GOT3 (cell line): Measurements from ENCODE around the gene ZNF217.
"Not testable (repeated sequence)": the region's sequence is repeated elsewhere in the genome, so short reads cannot be mapped to it uniquely, and the experiment has no call there.

ENCODE experiments used
- DNase-seq: peaks from one replicate; lab custom pipeline; 2025; ENCODE audit warnings: mixed read lengths; lab: John Stamatoyannopoulos, UW

Gene ZNF217

DNA sequence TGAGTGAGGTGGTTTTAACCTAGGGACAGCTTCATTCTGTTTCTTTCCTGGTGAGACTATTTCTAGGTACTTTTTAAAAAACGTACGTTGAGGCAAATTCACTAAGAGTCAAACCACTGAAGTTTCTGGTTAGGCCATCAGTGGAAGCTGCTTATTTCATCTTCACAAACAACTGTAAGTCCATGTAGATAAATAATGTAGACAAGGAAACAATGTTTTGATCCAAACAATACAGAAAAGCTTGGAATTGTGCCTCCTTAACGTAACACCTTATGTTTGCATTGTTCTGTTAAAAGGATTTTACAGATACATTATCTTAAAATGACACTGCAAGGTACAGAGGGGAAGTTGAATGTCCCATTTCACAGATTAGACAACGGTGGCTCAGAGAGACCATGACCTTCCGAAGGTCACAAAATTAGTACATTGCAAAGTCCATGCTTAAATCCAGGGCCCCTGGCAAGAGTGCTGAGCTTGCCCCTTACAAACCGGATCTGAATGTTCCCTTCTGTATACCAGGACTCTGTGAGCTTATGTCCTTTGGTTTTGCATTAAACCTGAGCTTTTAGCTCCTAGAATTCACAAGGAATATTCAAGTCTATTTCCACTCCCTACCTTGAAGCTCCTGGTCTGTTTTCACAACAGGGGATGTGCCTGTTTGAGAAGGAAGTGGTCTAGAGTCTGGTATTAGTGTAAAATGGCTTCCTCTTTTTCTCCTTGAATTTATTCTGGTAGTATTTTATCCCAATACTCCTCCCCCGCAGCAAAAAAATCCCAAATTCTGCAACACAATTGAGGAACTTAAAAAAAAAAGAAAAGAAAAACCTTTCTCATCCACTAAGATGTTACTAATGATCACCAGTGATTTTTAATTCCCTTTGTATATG is 28.9 kb upstream of the ZNF217 start:
- no peak for DNase-seq

DNA sequence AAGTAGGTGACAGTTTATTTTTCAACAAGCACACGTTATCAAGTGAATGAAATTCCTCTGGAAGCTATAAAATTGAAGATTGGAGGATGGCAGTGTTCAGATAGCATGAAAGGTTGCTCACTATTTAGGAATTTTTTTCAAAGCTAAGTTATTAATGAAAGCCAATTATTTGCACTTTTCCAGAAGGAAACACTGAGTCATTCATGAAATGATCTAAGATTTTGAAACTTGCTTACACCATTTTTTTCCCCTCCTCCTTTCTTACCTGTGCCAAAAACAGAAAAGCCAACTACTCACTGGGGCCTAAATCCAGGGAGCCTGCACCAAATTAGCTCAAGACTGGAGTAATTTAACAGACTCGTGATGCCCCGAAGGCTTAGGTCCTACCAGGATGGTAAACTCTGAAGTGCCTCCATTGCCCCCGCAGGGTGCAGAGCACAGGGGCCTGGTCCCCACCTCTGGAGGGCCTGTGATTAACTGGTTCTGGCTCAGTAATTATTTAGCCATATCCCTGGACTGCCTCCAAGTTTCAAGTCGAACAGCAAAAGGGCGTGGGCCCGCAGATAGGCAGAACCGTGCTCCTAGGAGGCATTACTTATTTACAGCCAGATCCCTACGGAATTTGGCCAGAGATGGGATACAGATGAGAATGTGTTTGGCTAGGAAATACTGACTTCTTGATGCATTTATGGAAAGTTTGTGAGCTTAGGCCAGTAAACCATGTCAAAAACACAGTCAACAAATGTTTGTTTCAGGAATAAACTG is 28.0 kb upstream of the ZNF217 start:
- DNase-seq, result no peak

DNA sequence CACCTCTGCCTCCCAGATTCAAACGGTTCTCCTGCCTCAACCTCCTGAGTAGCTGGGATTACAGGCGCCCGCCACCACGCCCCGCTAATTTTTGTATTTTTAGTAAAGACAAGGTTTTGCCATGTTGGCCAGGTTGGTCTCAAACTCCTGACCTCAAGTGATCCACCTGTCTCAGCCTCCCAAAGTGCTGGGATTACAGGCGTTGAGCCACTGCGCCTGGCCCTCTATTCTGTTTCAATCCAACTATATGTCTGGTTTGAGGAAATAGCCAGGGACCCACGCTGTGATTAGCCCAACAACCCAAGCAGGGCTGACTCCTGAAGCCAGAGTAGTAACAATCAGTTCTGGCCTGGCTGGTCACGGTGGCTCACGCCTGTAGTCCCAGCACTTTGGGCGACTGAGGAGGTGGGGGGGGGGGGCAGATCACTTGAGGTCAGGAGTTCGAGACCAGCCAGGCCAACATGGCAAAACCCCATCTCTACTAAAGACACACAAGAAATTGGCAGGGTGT is 24.9 kb upstream of the ZNF217 start:
- not testable (repeated sequence) for DNase-seq

DNA sequence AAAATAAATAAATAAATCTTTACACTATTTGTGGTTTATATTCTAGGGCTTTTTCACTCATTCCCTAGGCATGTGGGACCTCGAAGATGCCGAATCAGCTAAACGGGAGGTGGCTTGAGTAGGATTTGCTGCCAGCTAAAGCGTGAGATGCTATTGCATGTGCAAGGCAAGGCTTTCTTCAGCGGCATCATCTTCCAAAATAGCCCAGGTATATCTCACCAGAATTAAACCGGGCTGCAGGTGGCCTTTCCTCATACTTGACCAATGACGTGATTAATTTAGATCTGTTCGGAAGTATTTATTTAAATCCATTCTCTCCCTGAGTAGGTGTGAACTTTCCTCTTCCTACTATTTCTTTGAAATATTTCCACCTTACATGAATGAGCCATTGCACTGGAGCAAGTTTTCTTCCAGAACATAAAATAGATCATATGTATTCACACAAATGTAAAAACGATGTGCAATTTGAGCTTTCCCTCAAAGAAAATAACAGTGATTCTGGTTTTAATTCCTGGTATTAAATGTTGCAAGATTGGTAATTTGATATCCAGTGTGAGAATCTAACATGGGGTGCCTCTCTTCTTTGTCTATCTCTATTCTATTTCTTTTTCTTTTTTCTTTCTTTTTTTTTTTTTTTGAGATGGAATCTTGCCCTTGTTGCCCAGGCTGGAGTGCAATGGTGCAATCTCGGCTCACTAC is 24.3 kb upstream of the ZNF217 start:
- DNase-seq, result no peak

DNA sequence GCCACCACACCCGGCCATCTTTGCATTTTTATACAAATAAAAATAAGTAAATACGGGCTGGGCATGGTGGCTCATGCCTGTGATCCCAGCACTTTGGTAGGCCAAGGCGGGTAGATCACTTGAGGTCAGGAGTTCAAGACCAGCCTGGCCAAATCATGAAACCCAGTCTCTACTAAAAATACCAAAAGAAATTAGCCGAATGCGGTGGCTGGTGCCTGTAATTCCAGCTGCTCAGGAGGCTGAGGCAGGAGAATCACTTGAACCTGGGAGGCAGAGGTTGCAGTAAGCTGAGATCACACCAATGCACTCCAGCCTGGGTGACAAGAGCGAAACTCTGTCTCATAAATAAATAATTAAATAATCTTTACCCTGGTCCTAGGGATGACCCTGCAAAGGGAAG is 22.9 kb upstream of the ZNF217 start:
- not testable (repeated sequence) for DNase-seq

DNA sequence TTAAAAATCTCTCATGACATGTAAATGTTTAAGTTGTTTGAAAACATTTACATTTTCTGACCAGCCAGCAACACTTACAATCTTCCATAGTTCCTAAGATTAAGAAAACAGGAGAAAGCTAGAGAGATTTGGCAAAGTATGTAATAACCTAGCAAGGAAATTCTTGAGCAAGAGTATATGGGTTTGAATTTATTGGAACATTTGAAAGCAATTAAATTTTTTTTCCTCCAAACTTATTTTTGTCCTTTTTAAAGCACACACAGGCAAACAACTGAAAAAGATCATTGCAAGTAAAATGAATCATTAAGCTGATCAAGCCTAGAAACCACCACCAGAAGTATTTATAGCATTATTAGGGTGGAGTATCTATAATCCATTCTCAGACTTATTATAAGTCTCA is 20.1 kb upstream of the ZNF217 start:
- no peak for DNase-seq

DNA sequence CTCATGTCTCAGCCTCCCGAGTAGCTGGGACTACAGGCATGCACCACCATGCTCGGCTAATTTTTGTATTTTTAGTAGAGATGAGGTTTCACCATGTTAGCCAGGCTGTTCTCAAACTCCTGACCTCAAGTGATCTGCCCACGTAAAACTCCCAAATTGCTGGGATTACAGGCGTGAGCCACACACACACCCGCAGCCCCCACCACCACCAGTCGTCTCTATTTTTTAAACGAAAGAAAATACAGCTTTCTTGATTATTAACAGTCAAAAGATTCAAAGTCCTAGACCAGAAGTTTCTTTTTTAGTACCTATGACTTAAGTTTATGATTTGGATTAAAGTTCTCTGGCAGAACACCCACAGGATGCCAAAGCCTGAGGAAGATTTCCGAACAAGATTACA is 18.6 kb upstream of the ZNF217 start:
- not testable (repeated sequence) for DNase-seq

DNA sequence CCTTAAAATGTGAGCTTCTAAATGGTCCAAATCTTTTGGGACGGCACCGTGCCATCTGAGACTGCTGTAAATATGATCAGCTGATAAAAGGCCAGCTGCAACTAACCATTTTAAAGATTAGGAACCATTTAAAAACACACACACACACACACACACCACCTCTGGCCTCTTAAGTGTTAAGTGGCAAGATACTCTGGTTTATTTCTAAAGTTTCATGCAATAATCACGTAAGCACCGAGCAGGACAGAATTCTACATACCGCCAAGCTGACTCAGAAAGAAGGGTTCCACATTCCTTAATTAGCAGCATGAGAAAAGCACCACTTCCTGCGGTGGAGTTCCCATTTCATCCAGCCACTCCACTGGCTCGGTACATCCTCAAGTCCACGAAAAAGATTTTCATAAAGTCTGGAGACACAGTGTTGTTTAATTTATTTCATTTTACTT is 17.8 kb upstream of the ZNF217 start:
- DNase-seq, result no peak

DNA sequence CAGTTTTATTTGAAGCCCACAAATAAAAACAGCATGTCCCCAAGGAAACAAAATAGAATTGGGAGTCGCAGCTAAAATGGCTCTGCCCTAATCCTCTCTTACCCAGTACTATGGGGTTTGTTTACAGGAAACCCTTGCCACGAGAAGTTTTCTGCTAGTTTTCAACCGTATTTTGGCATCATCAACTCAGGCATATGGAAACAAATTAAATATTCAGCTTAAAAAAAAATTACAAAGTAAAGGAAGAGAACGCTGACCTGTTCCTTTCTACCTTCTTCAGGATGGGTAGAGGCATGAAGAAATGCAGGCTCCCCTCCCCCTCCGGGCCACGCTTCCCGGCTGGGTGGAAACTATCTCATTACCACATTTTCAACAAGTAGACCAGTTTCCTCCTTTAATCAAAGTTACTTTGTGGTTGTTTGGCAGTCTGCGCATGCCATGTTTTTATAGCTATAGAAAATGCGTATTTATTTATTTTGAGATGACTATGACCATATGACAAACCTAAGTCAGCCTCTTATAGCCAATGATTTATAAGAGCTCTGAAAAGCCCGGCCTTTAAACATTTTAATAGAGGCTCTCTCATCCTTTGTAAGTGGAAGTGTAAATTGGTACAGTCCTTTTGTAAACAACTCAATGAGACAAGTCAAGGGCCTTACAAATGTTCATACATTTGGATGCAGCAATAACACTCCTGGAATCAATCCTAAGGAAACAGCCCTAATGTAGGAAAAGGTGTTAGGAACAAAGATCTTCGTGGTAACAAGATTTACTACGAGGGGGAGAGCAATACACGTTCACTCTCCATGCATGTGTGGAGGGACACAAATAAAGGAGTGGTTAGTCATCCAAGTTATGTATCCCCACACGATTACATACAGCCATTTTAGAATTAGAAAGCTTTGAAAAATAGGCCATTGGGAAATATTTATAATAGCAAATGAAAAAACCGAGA is 16.1 kb upstream of the ZNF217 start:
- no peak for DNase-seq

DNA sequence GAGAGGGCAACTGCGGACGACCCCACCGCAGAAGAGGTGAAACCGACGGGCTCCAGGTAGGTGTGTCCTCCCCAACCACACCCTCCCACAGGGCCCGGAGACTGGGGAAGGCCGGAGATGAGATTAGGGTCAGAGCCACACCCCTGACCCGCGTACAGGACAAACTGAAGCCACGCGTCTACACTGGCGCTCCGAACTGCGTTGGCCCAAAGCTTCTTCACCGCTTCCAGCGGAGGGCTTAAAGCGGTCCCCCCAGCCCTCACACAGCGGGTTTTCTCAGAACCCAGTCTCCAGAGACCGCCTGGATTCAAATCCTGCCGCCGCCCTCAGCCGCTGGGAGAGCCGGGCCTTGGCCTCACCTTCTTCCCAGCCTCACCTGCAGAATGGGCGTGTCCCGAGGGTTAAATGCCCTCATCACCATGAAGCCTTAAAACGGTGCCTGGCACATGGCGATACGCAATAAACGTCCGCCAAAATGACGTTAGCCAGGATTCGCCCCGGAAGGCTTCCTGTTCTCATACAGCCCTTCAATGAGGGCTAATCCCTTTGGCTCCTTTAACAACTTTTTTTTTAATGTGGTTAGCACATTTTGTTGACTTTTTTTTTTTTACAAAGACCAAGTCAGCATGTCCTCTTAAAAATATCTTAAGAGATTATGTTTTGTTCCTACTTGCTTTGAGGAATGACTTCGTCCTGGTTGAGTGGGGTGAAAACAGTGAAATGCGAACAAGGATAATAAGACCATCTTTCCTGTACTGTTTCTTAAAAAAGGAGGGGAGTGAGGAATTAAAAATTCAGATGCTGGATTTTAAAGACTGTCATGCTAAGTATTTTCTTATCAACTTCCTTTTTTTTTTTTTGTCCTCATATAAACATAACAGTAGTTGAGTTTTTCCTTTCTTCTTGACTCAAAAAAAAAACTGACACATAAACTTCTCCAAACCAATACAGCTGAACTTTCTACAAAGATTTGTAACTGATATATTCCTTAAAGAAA is 15.1 kb upstream of the ZNF217 start:
- DNase-seq, result no peak

DNA sequence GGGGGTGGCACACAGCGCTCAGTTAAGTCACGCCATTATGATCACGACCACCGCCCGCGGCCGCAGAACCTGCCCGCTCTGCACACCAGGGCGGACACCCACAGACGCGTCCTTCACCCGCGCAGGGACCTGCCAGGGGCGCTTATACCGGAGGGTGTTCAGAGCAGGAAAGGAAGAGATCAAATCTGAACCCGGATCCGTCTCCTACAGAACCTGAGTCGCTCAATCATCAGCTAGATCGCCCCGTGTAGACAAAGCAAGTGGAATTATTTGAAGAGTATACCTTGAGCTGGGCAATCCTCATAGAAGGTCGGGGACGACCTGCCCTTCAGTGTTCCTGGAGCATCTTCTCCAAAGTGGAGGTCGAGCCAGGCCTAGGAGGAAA is 14.4 kb upstream of the ZNF217 start:
- no peak for DNase-seq

DNA sequence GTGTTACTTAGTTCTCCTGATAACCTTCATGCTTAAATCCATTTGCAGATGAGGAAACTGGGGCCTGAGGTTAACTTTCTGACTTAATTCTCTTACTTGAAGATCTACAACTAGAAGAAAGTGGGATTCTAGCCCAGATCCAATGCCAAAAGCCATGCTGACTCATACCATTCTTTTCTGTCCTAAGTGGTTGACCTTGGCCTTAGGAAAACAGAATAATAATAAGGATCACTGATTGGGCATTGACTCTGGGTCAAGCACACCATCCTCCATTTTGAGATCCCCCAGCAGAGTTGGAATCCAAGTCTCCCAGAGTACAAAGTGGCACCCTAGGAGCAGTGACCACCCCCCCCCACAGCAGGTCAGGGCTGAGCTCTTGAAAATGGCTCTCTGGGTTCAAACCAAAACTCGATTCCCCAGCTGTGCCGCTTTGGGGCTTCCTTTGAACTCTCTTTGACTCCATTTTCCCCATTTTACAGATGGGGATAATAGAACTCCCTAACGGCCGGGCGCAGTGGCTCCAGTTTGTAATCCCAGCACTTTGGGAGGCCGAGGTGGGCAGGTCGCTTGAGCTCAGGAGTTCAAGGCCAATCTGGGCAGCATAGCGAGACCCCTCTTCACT is 12.8 kb upstream of the ZNF217 start:
- no peak for DNase-seq

DNA sequence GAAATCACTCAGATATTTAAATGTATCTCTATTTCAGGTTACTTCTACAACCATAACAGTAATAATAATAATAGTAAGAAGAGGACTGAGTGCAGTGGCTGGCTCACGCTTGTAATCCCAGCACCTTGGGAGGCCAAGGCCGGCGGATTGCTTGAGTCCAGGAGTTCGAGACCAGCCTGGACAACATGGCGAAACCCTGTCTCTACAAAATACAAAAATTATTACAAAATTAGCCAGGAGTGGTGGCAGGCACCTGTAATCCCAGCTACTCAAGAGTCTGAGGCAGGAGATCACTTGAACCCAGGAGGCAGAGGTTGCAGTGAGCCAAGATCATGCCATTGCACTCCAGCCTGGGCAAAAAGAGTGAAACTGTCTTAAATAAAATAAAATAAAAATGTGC is 11.8 kb upstream of the ZNF217 start:
- DNase-seq, result not testable (repeated sequence)

DNA sequence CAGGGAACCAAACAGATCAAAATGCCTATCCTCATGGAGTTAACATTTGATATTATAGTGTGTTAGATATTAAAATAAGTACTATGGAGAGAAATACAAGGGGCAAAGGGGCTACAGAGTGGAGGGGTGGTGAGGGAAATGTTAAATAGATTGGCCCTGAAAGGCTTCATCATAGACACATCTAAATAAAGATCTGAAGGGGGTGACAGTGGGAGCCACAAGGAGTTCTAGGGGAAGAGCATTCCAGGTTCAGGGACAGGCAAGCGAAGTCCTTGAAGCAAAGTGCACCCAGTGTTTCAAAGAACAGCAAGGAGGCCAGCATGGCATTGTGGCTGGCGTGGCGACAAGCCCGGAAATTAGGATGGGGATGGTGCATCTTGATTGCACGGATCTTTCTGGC is 11.2 kb upstream of the ZNF217 start:
- DNase-seq, result not testable (repeated sequence)

DNA sequence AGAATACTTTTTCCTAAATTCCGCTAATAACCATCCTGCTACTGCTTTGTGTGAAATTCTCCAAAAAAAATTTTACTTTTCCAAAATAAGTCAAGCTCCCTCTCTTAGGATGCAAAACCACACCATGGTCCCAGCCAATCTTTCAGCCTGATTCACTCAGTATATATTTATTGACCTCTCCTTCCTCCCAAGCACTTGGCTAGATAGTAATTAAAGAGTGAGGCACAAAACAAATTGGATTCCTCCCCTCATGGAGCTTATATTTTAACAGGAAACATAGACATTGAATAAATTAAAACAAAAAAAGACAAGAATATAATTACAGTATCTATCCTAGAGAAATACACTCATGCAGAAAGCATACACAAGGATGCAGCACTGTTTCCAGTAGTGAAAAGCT is 9.0 kb upstream of the ZNF217 start:
- no peak for DNase-seq

DNA sequence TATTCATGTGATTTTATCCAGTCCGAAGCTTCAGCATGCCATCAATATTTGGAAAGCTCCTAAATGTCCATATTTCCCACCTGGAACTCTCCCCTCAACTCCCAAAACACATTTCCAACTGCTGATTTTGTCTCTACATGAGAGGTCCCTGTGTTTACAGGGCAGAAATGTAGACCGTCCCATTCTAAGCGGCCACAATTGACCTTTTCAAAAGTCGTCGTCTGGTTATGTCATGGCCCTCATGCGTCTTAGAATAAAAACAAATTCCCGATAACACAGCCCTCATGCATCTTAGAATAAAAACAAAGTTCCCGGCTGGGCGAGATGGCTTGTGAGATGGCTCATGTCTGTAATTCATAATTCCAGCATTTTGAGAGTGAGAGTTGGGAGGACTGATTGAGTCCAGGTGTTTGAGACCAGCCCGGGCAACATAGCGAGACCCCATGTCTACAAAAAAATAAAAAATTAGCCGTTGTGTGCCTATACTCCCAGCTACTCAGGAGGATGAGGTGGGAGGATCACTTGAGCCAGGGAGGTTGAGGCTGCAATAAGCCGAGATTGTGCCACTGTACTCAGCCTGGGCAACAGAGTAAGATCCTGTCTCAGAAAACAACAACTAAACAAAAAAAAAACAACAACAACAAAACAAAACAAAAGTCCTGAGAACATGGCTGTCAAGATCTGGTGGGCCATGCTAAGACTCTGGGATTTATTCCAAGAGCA is 6.4 kb upstream of the ZNF217 start:
- DNase-seq, result no peak

DNA sequence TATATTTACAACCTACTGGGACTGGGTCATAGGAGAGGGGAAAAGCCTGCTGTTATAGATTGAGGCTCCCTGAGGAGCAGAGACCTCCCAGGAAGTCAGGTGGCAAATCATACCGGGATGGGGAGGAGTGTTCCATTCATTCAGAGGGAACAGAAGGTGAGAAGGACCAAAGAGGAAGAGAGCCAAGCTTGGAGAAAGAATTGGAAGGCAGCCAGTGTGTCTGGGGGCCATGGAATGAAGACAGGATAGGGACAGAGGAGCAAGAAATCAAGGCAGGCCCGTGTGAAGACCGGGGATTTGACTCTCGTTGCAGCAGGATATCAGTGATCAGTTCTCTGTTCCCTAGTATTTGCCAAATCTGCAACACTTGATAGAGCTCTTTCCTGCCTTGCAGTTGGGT is 5.7 kb upstream of the ZNF217 start:
- no peak for DNase-seq

DNA sequence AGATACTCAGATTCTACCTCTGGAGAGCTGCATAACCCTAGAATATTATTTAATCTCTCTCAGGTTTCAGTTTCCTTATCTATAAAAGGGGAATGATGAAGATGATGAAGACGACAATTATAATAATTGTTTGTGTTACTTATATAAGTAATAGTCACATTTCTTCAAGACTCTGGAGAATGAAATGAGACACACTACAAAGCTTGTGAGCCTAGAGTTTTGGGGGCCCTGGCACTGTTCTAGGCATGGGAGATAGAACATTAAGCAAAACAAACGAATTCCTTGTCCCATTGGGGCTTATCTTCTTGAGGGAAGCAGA is 5.4 kb upstream of the ZNF217 start:
- DNase-seq, result no peak
